GM18520 (cell line): Measurements from ENCODE around the gene MACC1.

Experiments
- ATAC-seq: cut with Tn5 transposase; IDR thresholded peaks from one replicate; pipeline ENCODE4 v1.9.1; 2021; ENCODE audit not compliant: unreplicated experiment

MACC1 gene

DNA sequence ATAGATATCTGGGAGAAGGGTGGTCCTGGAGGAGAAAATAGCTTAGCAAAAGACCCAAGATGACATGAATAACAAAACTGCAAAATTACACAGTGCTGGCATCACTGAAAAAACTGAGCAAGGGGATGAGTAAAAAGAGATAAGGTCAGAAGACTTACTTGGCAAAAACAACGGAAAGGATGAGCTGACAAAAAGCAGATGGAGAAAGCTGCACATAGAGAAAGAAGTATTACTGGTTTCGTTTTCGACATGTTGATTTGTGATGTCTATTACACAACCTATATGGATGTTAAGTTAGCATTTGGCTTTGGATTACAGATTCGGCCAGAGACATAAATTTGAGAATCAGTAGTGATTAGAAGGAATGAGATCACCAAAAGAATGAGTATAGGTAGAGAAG lies 132.1 kb downstream of the MACC1 start:
- ATAC-seq, result no peak
